Activated T-cell treated with anti-CD3 and anti-CD28 coated beads for 4 hours (primary cell): Measurements from ENCODE around the gene PDC.
"Not testable (repeated sequence)": the region's sequence is repeated elsewhere in the genome, so short reads cannot be mapped to it uniquely, and the experiment has no call there.

ENCODE experiments used
- DNase-seq: peaks from one replicate; pipeline ENCODE4 v3.0.0-alpha.2; 2020

PDC gene

GRCh38 chr1:186465491-186465890 lies 4.6 kb upstream of the PDC start:
- DNase-seq, result not testable (repeated sequence)

- DNase-seq, result no peak
Measured at GRCh38 chr1:186463926-186464325, 3.0 kb upstream of the PDC start.

- no peak for DNase-seq
Measured at GRCh38 chr1:186463511-186463910, 2.6 kb upstream of the PDC start.

GRCh38 chr1:186459161-186459560 lies 1.8 kb downstream of the PDC start:
- not testable (repeated sequence) for DNase-seq

- no peak for DNase-seq
Measured at GRCh38 chr1:186456729-186457255, 4.1 kb downstream of the PDC start.

- DNase-seq, result no peak
Measured at GRCh38 chr1:186454981-186455380, 5.9 kb downstream of the PDC start.

GRCh38 chr1:186446152-186446551 lies 14.8 kb downstream of the PDC start:
- no peak for DNase-seq

- no peak for DNase-seq
Measured at GRCh38 chr1:186443638-186444037, 17.3 kb downstream of the PDC start.

- DNase-seq, result no peak
Measured at GRCh38 chr1:186442651-186443375, 18.1 kb downstream of the PDC start.

- no peak for DNase-seq
Measured at GRCh38 chr1:186440584-186440983, 20.3 kb downstream of the PDC start.

- no peak for DNase-seq
Measured at GRCh38 chr1:186438567-186438966, 22.3 kb downstream of the PDC start.

GRCh38 chr1:186435336-186435735 lies 25.6 kb downstream of the PDC start:
- DNase-seq, result no peak

GRCh38 chr1:186429017-186429416 lies 31.9 kb downstream of the PDC start:
- DNase-seq, result no peak

GRCh38 chr1:186426118-186426517 lies 34.8 kb downstream of the PDC start:
- DNase-seq, result no peak

- DNase-seq, result no peak
Measured at GRCh38 chr1:186424539-186424938, 36.4 kb downstream of the PDC start.

- no peak for DNase-seq
Measured at GRCh38 chr1:186421446-186421845, 39.5 kb downstream of the PDC start.

GRCh38 chr1:186420923-186421322 lies 40.0 kb downstream of the PDC start:
- DNase-seq, result no peak

- DNase-seq, result no peak
Measured at GRCh38 chr1:186420311-186420710, 40.6 kb downstream of the PDC start.

GRCh38 chr1:186418503-186418902 lies 42.4 kb downstream of the PDC start:
- DNase-seq, result no peak

- no peak for DNase-seq
Measured at GRCh38 chr1:186413319-186413718, 47.6 kb downstream of the PDC start.

GRCh38 chr1:186409091-186409490 lies 51.8 kb downstream of the PDC start:
- DNase-seq, result no peak

- DNase-seq, result no peak
Measured at GRCh38 chr1:186404454-186405051, 56.4 kb downstream of the PDC start.

- no peak for DNase-seq
Measured at GRCh38 chr1:186403632-186404031, 57.3 kb downstream of the PDC start.

GRCh38 chr1:186401446-186401845 lies 59.5 kb downstream of the PDC start:
- DNase-seq, result not testable (repeated sequence)
